HUES64 (cell line): Measurements from ENCODE around the gene PCNP. TPM values are rescaled to one million over a fixed set of nuclear protein-coding genes. Genes with fewer than 3 reads are reported as not detected.

Experiments used
- H3K27ac ChIP-seq: 2 replicates; pipeline ENCODE4 v1.7.0; 2013; ENCODE audit warnings: low read depth, low read length, inconsistent platforms
- H3K27me3 ChIP-seq: 2 replicates; pipeline ENCODE4 v1.6.1; 2013; ENCODE audit warnings: mild to moderate bottlenecking, low read length; ENCODE audit not compliant: insufficient read depth
- H3K36me3 ChIP-seq: 2 replicates; pipeline ENCODE4 v1.6.1; 2013; ENCODE audit warnings: mild to moderate bottlenecking, low read length; ENCODE audit not compliant: insufficient read depth
- H3K4me1 ChIP-seq: 2 replicates; pipeline ENCODE4 v1.6.1; 2013; ENCODE audit warnings: mild to moderate bottlenecking, low read length, moderate library complexity; ENCODE audit not compliant: insufficient read depth
- H3K4me3 ChIP-seq: 2 replicates; pipeline ENCODE4 v1.5.1; 2013; ENCODE audit warnings: mild to moderate bottlenecking, low read length, moderate library complexity
- H3K9ac ChIP-seq: 2 replicates; pipeline ENCODE4 v1.6.1; 2013; ENCODE audit warnings: mild to moderate bottlenecking, low read depth, low read length
- H3K9me3 ChIP-seq: 2 replicates; pipeline ENCODE4 v1.6.1; 2013; ENCODE audit warnings: low read depth, low read length; ENCODE audit not compliant: insufficient read depth
- WGBS: fragments of 150-250, 120-280 bp; methylation state at CpG from one replicate; pipeline ENCODE4 v1.1.7; 2013; ENCODE audit warnings: missing lambda C conversion rate; 5-methylcytosine and 5-hydroxymethylcytosine counted together
- polyA plus RNA-seq, 2 experiments: library from polyadenylated mRNA; stranded (reverse); fragments of 50-300 nt; gene quantifications; one replicate each; pipeline ENCODE4 v1.2.3, GENCODE V29; 2013

Gene PCNP, protein sequence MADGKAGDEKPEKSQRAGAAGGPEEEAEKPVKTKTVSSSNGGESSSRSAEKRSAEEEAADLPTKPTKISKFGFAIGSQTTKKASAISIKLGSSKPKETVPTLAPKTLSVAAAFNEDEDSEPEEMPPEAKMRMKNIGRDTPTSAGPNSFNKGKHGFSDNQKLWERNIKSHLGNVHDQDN
- polyA plus RNA-seq (2013, experiment 1 of 2) = 112 TPM
- polyA plus RNA-seq (2013, experiment 2 of 2) = 130 TPM

- whole genome bisulfite sequencing = 2% methylated on average over 46 of the region's 47 CpGs
Observed at GRCh38 chr3:101573449-101574387, at the start of gene PCNP. Gene PCNP, plus strand, starts transcription at chr3:101574180. Its CDS starts 36 bp downstream, at chr3:101574216.

GRCh38 chr3:101527441-101527840, 46.5 kb upstream of the PCNP start:
- Histone ChIP-seq H3K27me3 (no peaks in the 10 kb centered on the region), H3K27ac (no peak overlapping the region)

More at GRCh38 chr3:101573449-101574387, at the start of gene PCNP:
- peaks cover 15% of the 10 kb centered on the region for H3K4me1 ChIP-seq
- H3K4me3 ChIP-seq = peak within 1 kb of the TSS; percentile 73
- no peaks in the 10 kb centered on the region for H3K9me3 ChIP-seq
- H3K36me3 ChIP-seq = peaks cover 17% of the 10 kb centered on the region
- peak within 1 kb of the TSS; percentile 98 for H3K9ac ChIP-seq
- H3K27ac ChIP-seq = peak within 1 kb of the TSS; percentile 91
- H3K27me3 ChIP-seq = no peaks in the 10 kb centered on the region

DNA sequence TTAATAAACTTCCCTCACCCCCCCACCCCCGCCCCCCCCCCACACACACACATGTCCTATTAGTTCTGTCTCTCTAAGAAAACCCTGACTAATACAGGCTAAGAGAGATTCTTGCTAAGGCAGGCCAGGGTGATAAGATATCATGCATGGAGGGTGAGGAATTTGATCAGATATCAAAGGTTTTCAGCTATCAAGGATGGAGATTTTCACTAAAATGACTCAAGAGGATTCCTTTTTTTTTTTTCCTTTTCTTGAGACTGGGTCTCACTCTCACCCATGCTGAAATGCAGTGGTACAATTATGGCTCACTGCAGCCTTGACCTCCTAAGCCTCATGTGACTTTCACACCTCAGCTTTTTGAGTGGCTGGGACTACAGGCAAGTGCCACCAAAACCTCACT, 46.1 kb upstream of the PCNP start:
- Histone ChIP-seq H3K4me1 (peaks cover 7% of the 10 kb centered on the region), H3K27ac (no peak overlapping the region), H3K9me3 (peaks cover 21% of the 10 kb centered on the region), H3K36me3 (no peaks in the 10 kb centered on the region), H3K4me3 (no peak overlapping the region), H3K27me3 (no peaks in the 10 kb centered on the region), H3K9ac (no peak overlapping the region)
- no CpG with 5 or more reads among the region's 1 CpG for WGBS

More at GRCh38 chr3:101527441-101527840, 46.5 kb upstream of the PCNP start:
- H3K4me1 ChIP-seq = peaks cover 7% of the 10 kb centered on the region
- no peak overlapping the region for H3K4me3 ChIP-seq
- no peaks in the 10 kb centered on the region for H3K36me3 ChIP-seq
- WGBS = 90% methylated on average over 4 of the region's 4 CpGs
- peaks cover 21% of the 10 kb centered on the region for H3K9me3 ChIP-seq
- H3K9ac ChIP-seq = no peak overlapping the region

- Histone ChIP-seq H3K27ac (peak overlapping the region; percentile 33; the same call in 1 of the 2 replicates), H3K27me3 (no peaks in the 10 kb centered on the region), H3K9me3 (peaks cover 19% of the 10 kb centered on the region), H3K4me1 (peaks cover 7% of the 10 kb centered on the region), H3K9ac (no peak overlapping the region), H3K36me3 (no peaks in the 10 kb centered on the region), H3K4me3 (no peak overlapping the region)
- WGBS = 68% methylated on average over 3 of the region's 4 CpGs
Observed at GRCh38 chr3:101529816-101530685, 43.9 kb upstream of the PCNP start.

DNA sequence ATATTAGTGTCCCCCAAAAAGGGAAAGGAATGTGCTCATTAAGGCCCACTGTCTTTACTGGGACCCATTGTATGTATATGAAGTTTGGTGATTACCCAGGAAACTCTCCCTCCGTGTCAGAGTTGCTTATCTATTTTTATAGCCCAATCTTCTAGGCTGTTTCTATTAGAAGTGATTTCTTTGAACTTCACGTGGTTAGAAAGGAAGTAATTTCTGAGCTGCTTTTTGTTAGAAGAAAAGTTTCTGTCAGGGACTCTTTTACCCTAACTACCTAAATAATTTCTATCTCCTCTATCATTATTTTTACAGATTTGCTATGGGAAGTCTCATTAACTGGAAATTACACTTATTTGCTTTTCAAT, 43.3 kb upstream of the PCNP start:
- peaks cover 13% of the 10 kb centered on the region for H3K9me3 ChIP-seq
- H3K4me1 ChIP-seq = peaks cover 7% of the 10 kb centered on the region
- H3K4me3 ChIP-seq = no peak overlapping the region
- WGBS = 67% methylated on average over 1 of the region's 2 CpGs
- peak overlapping the region; percentile 65; the same call in 1 of the 2 replicates for H3K27ac ChIP-seq
- H3K9ac ChIP-seq = no peak overlapping the region
- no peaks in the 10 kb centered on the region for H3K27me3 ChIP-seq
- no peaks in the 10 kb centered on the region for H3K36me3 ChIP-seq

DNA sequence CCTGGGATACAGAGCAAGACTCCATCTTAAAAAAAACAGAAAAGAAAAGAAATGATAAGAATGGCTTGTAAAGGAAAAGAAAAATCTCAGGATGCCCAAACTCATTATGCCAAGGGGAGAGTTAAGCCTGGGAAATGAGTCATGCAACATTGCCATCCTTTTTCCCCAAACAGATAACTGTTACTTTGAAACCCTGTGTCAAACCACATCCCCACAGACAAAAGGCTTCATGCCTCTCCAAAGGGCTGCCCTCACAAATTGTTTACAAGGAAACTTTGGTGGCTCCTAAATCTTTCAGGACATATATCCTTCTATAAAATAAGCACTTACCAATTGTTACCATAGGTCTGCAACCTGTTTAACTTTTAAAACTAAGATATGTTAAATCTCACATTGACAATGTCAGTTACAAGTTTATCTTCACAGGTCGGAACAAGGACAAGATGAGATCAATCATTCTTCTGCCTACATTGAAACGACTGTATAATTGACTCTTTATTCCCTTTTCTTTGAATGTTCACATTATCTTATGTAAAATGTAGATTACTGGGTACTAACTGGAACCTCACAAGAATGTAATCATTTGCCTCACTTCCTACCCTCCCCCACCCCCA, 42.4 kb upstream of the PCNP start:
- WGBS = 83% methylated on average over 2 of the region's 2 CpGs
- Histone ChIP-seq H3K4me1 (peaks cover 7% of the 10 kb centered on the region), H3K27ac (no peak overlapping the region)

GRCh38 chr3:101532783-101533602, 41.0 kb upstream of the PCNP start:
- no peak overlapping the region for H3K27ac ChIP-seq
- no peaks in the 10 kb centered on the region for H3K36me3 ChIP-seq
- WGBS = 87% methylated on average over 7 of the region's 9 CpGs
- no peak overlapping the region for H3K4me3 ChIP-seq
- no peaks in the 10 kb centered on the region for H3K27me3 ChIP-seq
- peaks cover 7% of the 10 kb centered on the region for H3K4me1 ChIP-seq
- H3K9me3 ChIP-seq = peaks cover 12% of the 10 kb centered on the region
- H3K9ac ChIP-seq = no peak overlapping the region

More for the DNA sequence above, 42.4 kb upstream of the PCNP start:
- H3K27me3 ChIP-seq = no peaks in the 10 kb centered on the region
- H3K36me3 ChIP-seq = no peaks in the 10 kb centered on the region
- no peak overlapping the region for H3K9ac ChIP-seq
- H3K9me3 ChIP-seq = peaks cover 12% of the 10 kb centered on the region
- no peak overlapping the region for H3K4me3 ChIP-seq

- WGBS = 92% methylated on average over 1 of the region's 1 CpG
- Histone ChIP-seq H3K4me3 (no peak overlapping the region), H3K36me3 (no peaks in the 10 kb centered on the region), H3K4me1 (peaks cover 7% of the 10 kb centered on the region), H3K27me3 (no peaks in the 10 kb centered on the region), H3K9me3 (peaks cover 12% of the 10 kb centered on the region), H3K27ac (no peak overlapping the region), H3K9ac (no peak overlapping the region)
Observed at GRCh38 chr3:101533603-101533968, 40.4 kb upstream of the PCNP start.

GRCh38 chr3:101535221-101535620, 38.8 kb upstream of the PCNP start:
- Histone ChIP-seq H3K4me3 (no peak overlapping the region), H3K27ac (no peak overlapping the region), H3K9me3 (peaks cover 4% of the 10 kb centered on the region; the same call in 1 of the 2 replicates), H3K36me3 (no peaks in the 10 kb centered on the region), H3K27me3 (no peaks in the 10 kb centered on the region), H3K4me1 (peaks cover 7% of the 10 kb centered on the region), H3K9ac (no peak overlapping the region)
- 93% methylated on average over 5 of the region's 5 CpGs for WGBS

- Histone ChIP-seq H3K4me3 (no peak overlapping the region), H3K27me3 (no peaks in the 10 kb centered on the region), H3K9me3 (no peaks in the 10 kb centered on the region), H3K9ac (no peak overlapping the region), H3K4me1 (peaks cover 7% of the 10 kb centered on the region), H3K36me3 (no peaks in the 10 kb centered on the region), H3K27ac (no peak overlapping the region)
- WGBS = 97% methylated on average over 1 of the region's 1 CpG
Observed at GRCh38 chr3:101536266-101536665, 37.7 kb upstream of the PCNP start.
